ENCODE measurements around the gene SMARCD1.

DNA sequence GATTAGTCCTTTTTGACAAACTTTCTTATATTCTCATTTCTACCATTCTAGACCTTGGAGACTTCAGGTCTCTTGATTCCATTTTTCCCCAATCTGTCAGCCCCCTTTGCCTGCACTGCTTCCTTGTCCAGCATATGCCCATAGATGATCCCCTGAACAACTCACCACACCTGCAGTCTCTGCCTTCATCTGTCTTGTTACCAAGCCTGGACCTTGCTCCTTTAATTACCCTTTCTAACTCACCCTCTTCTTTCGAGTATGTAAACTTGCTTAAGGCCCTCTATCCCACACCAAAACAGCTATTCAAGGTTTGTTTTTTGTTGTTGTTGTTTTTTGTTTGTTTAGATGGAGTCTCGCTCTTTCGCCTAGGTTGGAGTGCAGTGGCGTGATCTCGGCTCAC lies 36.5 kb downstream of the SMARCD1 start:
- TF ChIP-seq, protein P1, sequence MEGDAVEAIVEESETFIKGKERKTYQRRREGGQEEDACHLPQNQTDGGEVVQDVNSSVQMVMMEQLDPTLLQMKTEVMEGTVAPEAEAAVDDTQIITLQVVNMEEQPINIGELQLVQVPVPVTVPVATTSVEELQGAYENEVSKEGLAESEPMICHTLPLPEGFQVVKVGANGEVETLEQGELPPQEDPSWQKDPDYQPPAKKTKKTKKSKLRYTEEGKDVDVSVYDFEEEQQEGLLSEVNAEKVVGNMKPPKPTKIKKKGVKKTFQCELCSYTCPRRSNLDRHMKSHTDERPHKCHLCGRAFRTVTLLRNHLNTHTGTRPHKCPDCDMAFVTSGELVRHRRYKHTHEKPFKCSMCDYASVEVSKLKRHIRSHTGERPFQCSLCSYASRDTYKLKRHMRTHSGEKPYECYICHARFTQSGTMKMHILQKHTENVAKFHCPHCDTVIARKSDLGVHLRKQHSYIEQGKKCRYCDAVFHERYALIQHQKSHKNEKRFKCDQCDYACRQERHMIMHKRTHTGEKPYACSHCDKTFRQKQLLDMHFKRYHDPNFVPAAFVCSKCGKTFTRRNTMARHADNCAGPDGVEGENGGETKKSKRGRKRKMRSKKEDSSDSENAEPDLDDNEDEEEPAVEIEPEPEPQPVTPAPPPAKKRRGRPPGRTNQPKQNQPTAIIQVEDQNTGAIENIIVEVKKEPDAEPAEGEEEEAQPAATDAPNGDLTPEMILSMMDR (IDR thresholded peaks at IDR 0.05; ENCODE audit: low read length) = no peak
- TF ChIP-seq EZH2 (IDR thresholded peaks at IDR 0.05; ENCODE audit: borderline replicate concordance, low read length) = no peak
